A549 treated with AZD9567 at 1 μM for 4 hours (cell line): ENCODE measurements around the gene STAT4. TPM values are rescaled to one million over a fixed set of nuclear protein-coding genes. Genes with fewer than 3 reads are reported as not detected.

ENCODE experiments used
- total RNA-seq: library from RNA; stranded (reverse); fragments of 200-300 nt; extraction: Qiagen RNA extraction; gene quantifications from 5 replicates; pipeline ENCODE4 v1.2.3, GENCODE V29; 2022; ENCODE audit not compliant: insufficient read depth

Gene STAT4, protein sequence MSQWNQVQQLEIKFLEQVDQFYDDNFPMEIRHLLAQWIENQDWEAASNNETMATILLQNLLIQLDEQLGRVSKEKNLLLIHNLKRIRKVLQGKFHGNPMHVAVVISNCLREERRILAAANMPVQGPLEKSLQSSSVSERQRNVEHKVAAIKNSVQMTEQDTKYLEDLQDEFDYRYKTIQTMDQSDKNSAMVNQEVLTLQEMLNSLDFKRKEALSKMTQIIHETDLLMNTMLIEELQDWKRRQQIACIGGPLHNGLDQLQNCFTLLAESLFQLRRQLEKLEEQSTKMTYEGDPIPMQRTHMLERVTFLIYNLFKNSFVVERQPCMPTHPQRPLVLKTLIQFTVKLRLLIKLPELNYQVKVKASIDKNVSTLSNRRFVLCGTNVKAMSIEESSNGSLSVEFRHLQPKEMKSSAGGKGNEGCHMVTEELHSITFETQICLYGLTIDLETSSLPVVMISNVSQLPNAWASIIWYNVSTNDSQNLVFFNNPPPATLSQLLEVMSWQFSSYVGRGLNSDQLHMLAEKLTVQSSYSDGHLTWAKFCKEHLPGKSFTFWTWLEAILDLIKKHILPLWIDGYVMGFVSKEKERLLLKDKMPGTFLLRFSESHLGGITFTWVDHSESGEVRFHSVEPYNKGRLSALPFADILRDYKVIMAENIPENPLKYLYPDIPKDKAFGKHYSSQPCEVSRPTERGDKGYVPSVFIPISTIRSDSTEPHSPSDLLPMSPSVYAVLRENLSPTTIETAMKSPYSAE
- 2.8 to 3.4 TPM (median 3.1 TPM) in 5 replicates for total RNA-seq

DNA sequence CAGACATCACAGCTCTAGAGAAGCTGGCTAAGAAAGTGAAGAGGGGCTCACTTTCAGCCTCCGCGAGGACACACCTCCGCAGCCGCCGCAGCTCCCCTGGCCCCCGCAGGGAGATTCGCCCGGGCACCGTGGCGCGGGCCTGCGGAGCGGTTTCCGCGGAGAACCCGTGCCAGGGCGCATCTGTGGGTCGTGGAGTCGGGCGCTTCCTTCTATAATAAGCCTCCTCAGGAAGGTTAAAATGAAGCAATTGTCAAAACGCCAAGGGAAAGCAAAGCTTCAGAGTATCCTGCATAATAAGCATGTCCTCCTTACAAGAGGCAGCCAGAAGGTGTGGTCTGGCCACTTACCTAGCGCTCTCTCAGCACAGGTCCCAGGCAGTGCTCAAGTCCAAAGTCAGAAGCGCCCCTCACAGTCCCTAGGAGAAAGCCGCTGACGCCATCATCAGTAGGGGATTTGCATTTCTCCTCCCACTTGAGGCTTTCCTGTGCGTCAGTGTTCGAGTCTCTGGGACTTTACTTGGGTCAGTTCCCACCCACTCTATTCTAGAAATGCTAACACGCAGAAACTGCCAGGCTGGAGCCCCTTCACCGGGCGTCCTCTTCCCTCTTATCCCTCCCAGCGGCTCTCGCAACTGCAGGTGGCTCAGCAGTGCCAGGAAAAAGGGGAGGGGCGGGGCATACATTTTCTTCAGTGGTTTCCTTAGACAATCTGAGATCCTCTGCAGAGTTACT is at the start of gene STAT4:
TSS of gene STAT4 (minus strand) at position 395 of the 731 bp plus-strand sequence. CDS start 2,791 bp downstream, outside the sequence.

DNA sequence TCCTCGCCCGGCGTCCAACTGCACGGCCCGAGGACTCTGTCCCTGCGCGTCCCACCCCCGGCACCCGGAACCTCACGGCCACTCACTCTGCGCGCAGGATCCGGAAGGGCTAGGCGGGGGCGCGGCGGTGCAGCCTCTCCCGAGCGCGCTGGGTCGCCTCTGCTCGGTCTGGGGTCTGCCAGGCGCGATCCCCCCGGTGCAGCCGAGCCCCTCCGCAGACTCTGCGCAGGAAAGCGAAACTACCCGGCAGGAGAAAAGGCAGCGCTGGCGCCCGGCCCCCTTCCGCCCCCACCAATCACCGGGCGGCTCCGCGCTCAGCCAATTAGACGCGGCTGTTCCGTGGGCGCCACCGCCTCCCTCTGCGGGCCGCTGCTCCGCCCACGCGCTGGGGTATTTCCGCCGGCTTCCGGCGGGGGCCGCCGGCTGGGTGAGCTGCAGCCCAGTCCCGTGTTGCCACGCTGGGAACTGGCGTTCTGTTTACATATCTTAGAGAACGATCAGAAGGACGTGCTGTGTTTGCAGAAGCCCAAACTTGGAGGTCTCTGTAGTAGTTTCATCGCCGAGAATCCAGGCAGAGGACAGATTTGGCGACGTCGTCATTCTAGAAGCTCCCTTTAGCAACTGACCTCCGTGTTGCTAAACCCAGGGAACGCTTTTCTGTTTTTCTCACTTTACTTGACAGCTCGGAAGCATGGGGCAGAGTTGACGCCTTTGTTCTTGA is 136.7 kb downstream of the STAT4 start, which contains the start of gene STAT1:
TSS of gene STAT1 (minus strand) at position 240 of the 721 bp plus-strand sequence. CDS start 4,168 bp downstream, outside the sequence.

Other genes with a start within 250 kb of the STAT4 start
- gene STAT1, start 136.8 kb downstream of the STAT4 start, total RNA-seq, result 53.5 to 62.2 TPM (median 56.2 TPM) in 5 replicates
- gene MYO1B, start 94.4 kb upstream of the STAT4 start, total RNA-seq, result 44.0 to 62.6 TPM (median 44.6 TPM) in 5 replicates